ENCODE results near the gene ARL13B.

The ARL13B gene

GRCh38 chr3:94001191-94001590, 21.2 kb downstream of the ARL13B start:
- no peak overlapping the region for H3K27ac ChIP-seq
- TF ChIP-seq CTCF (IDR thresholded peaks at IDR 0.05) = no peak
- no peak for DNase-seq (ENCODE audit: low spot score)
- no peak overlapping the region for H3K4me3 ChIP-seq

- no peak for DNase-seq (ENCODE audit: low spot score)
- H3K4me3 ChIP-seq = no peak overlapping the region
- no peak overlapping the region for H3K27ac ChIP-seq
- TF ChIP-seq CTCF (IDR thresholded peaks at IDR 0.05) = no peak
These were observed 22.0 kb downstream of the ARL13B start for GRCh38 chr3:94001827-94002495.

GRCh38 chr3:94004301-94004910, 24.5 kb downstream of the ARL13B start:
- Histone ChIP-seq H3K27ac (no peak overlapping the region), H3K4me3 (peak overlapping the region; percentile 49)
- DNase-seq (ENCODE audit: low spot score) = no peak
- peak; percentile 60 for TF ChIP-seq CTCF (IDR thresholded peaks at IDR 0.05)

- TF ChIP-seq CTCF (IDR thresholded peaks at IDR 0.05) = no peak
- no peak overlapping the region for H3K4me3 ChIP-seq
These were observed 28.3 kb downstream of the ARL13B start for GRCh38 chr3:94008253-94008652.

GRCh38 chr3:94009608-94010007, 29.7 kb downstream of the ARL13B start:
- DNase-seq (ENCODE audit: low spot score) = no peak
- no peak for TF ChIP-seq CTCF (IDR thresholded peaks at IDR 0.05)
- Histone ChIP-seq H3K27ac (no peak overlapping the region), H3K4me3 (no peak overlapping the region)

More at GRCh38 chr3:94008253-94008652, 28.3 kb downstream of the ARL13B start:
- DNase-seq (ENCODE audit: low spot score) = no peak
- H3K27ac ChIP-seq = no peak overlapping the region

- H3K4me3 ChIP-seq = no peak overlapping the region
- no peak overlapping the region for H3K27ac ChIP-seq
- DNase-seq (ENCODE audit: low spot score) = no peak
- no peak for TF ChIP-seq CTCF (IDR thresholded peaks at IDR 0.05)
These were observed 31.3 kb downstream of the ARL13B start for GRCh38 chr3:94011233-94011711.

GRCh38 chr3:94012185-94012584, 32.2 kb downstream of the ARL13B start:
- DNase-seq (ENCODE audit: low spot score) = no peak
- TF ChIP-seq CTCF (IDR thresholded peaks at IDR 0.05) = no peak
- no peak overlapping the region for H3K27ac ChIP-seq
- H3K4me3 ChIP-seq = no peak overlapping the region

All from coronary artery (tissue), 2 donors.